GM18507 (cell line): Measurements from ENCODE around the gene PAFAH1B2.
"Not testable (repeated sequence)": the region's sequence is repeated elsewhere in the genome, so short reads cannot be mapped to it uniquely, and the experiment has no call there.

Experiments used
- DNase-seq: peaks from one replicate; pipeline ENCODE4 v3.0.0; 2011; ENCODE audit warnings: low read depth; ENCODE audit not compliant: insufficient read length; ENCODE audit errors: extremely low spot score
- FAIRE-seq: peaks from 2 replicates; lab custom pipeline; 2011; peaks lifted over from hg19 to GRCh38; lab: Jason Lieb, UNC

PAFAH1B2 gene

DNA sequence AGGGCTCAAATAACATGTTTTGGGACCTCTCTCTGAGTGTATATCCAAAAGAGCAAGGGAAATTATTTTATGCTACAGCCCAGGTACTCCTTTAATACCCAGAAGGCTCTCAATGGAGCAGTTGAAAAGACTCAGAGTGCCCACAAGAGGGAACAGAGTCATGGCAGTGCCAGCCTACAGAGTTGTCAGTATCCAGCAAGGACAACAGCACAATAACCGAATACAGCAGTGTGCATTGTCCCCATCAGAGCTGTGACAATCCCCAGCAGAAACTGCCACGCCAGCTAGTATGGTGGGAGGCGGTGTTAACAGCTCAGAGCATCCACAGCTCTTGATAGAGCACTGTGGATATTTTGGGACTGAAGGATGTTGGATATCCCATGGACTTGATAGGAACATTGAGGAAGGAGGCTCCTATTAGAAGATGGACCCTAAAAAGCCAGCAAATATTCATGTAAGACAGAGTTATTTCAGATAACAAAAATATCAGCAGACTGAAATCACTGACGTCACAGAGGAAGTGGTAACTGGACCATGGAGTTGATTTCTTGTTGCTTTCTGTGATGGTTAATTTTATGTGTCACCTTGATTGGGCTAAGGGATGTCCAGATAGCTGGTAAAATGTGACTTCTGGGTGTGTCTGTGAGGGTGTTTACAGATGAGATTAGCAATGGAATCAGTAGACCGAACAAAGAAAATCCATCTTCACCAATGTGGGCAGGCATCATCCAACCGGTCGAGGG, 17.7 kb upstream of the PAFAH1B2 start:
- DNase-seq = no peak
- FAIRE-seq = no peak

GRCh38 chr11:117127171-117127901, 16.8 kb upstream of the PAFAH1B2 start:
- FAIRE-seq (no peak), DNase-seq (no peak)

DNA sequence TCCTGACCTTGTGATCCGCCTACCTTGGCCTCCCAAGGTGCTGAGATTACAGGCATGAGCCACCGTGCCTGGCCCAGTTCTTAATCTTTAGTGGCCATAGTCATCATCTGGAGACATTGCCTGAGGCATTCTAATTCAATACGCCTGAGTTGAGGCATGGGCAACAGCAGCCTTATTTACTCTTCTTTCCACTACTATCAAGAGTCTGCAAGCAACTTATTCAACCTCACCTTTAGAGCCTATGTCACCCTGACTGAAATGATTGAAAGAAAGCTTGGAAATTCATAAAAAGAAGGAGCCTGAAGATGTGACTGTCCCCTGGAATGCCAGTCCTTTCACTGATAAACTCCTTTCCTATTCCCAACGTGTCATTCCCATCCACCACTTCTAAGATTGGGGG, 15.8 kb upstream of the PAFAH1B2 start:
- FAIRE-seq (no peak), DNase-seq (no peak)

- DNase-seq, FAIRE-seq: not testable (repeated sequence)
Observed at GRCh38 chr11:117130396-117130795, 13.7 kb upstream of the PAFAH1B2 start.

DNA sequence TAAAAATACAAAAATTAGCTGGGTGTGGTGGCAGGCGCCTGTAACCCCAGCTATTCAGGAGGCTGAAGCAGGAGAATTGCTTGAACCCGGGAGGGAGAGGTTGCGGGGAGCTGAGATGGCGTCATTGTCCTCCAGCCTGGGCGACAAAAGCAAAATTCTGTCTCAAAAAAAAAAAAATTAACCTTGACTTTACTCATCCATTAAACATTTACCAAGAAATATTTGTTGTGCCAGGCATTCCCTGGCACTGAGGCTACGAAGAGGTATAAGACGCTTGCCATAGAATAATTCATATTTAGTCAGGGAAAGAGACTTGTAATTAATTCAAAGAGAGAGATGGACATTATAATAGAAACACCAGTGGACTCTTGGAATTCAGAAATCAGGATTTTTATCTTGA, 13.2 kb upstream of the PAFAH1B2 start:
- FAIRE-seq = no peak

DNA sequence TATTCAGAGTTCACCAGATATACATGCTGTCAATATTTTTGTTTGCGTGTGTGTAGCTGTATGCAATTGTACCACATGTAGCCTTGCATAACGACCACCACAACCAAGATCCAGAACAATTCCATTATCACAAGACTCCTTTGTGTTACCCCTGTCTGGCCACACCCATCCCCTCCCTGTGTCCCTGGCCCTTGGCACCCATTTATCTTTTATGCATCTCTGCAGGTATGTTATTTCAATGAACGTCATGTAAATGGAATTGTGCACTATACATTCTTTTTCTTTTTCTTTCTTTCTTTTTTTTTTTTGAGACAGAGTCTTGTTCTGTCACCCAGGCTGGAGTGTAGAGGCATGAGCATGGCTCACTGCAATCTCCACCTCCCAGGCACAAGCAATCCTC, 9.7 kb upstream of the PAFAH1B2 start:
- no peak for FAIRE-seq

More for the DNA sequence above, 13.2 kb upstream of the PAFAH1B2 start:
- no peak for DNase-seq

GRCh38 chr11:117134979-117135378, 9.1 kb upstream of the PAFAH1B2 start:
- not testable (repeated sequence) for DNase-seq, FAIRE-seq

More for the DNA sequence above, 9.7 kb upstream of the PAFAH1B2 start:
- no peak for DNase-seq

DNA sequence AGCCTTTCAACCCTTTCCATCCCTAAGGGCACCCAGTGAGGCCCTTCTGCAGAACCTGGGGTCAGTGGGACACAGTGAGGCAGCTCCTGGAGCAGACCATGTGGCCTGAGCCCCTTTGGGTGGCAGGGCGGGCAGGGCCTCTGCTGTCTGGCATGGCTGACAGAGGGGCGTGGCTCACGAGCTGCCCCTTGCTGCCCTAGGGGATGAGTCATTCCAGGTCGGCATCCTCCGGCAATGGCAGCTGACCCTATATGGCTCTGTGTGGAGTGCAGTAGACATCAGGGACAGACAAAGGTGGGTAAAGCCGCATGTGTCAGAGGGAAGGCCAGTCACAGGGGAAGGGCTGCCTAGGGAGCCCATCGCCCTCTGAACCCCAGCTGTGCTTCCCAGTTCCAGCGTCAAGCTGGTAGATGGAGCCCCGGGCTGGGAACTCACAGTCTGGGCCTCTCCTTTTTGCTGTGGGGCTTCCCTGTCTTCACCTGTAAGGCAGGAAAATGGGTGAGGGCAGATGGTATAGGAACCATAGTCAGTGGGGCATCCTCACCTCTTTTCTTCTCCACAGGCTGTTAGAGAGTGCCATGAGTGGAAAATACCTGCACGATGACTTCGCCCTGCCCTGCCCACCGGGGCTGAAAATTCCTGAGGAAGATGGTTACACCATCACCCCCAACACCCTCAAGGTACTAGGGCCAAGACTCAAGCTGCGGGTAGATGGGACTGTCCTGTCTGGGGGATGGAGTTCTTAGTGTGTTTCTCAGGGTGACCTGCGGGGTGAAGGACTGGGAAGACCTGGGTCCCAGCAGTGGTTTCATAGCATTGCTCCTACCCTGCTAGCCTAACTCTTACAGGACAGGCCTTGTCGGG, 6.6 kb upstream of the PAFAH1B2 start:
- DNase-seq, FAIRE-seq: not testable (repeated sequence)

DNA sequence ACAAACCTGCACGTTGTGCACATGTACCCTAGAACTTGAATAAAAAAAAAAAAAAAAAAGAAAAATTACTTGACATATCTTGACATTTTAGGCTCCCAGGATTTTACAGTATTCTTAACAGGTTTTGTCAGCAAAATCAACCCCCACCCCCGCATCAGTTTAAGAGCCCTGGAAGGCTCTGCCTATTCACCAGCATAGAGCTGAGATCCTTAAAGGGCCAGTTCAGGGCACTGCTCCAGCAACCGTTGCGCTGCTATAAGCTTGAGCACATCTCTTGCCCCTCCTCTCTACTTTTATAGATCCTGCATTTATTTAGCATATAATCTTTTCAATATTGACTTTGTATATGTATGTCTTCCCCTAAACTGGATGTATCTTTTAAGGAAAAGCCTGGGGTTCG, 697 bp upstream of the PAFAH1B2 start:
- no peak for FAIRE-seq
- DNase-seq = no peak

DNA sequence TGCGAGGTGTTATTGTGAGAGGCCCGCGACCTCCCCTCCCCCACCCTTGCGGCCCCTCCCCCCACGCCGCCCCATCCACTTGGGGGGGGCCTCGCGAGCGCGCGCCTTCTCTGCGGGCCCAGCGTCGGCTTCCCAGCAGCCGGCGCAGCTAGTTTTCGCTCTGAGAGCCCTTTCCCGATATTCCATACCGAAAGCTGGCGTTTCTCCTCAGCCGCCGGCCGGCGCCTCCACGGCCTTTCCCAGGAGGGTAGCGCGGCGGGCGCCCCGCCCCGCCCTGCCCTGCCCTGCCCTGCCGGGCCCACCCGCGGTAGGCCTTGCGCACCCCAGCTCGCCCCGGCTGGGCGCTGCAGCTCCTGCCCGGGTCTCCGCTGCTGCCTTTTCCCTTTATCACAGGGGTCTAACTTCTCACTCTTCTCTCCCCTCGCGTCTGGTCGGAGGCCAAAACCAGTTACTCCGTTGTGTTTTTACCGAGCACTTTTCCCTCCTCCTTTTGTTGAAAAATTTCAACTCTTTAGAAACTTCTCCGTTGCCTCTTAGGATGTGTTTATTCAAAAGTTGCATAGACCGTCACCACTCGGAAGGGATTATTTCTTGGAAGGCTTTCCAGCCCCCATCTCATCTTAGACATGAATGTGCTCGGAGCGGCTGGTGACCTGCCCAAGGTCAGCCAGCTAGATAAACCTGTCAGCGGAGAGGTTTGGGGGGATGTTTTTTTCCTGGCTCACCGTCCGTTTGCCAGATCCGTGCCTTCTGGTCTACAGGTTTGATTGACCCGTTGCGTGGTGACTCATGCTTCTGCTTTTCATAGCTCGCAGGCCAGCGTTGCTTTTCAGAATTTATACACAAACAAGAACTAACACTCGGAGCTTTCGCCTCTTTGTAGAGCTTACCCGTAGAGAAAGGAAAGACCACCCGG, 648 bp downstream of the PAFAH1B2 start:
- FAIRE-seq = peak; percentile 75
- no peak for DNase-seq

DNA sequence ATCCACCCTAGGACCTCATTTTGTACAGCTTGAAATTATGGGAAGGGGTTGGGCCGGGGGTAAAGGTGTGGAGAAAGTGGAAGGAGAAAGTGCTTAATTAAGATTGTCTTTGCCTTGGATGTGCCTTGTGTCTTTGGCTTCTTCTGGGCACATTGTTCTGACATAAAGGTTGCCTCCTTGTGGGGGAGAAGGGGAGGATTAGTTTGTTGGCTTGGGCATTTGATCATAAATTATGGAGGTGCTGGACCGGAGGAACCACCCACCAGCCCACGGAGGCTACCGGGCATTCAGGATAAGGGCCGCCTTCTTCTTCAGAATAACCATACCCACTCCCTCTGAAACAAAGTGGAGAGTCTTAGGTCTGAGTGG, 1.3 kb downstream of the PAFAH1B2 start:
- no peak for DNase-seq
- no peak for FAIRE-seq

DNA sequence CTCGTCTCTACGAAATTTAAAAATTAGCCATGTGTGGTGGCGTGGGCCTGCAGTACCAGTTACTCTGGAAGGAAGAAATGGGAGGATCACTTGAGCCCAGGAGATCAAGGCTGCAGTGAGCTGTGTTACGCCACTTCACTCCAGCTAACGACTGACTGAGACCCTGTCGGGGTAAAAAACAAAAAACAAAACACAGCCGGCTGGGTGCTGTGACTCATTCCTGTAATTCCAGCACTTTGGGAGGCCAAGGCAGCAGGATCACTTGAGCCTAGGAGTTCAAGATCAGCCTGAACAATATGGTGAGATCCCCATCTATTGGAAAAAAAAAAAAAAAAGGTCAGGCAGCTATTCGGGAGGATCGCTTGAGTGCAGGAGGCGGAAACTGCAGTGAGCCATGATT, 2.4 kb downstream of the PAFAH1B2 start:
- FAIRE-seq = no peak

GRCh38 chr11:117152066-117152465, 8.0 kb downstream of the PAFAH1B2 start:
- no peak for FAIRE-seq
- no peak for DNase-seq

More for the DNA sequence above, 2.4 kb downstream of the PAFAH1B2 start:
- DNase-seq = no peak

DNA sequence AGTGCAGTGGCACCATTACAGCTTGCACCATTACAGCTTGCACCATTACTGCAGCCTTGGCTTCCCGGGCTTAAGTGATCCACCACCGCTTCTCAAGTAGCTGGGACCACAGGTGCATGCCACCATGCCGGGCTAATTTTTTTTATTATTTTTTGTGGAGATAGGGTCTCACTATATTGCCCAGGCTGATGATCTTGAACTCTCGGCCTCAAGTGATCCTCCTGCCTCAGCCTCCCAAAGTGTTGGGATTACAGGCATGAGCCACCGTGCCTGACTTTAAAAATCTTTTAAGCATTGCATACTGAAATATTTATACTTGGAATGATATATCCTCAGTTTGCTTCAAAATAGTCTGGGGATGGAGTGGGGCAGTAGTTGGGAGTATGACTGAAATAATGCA, 10.4 kb downstream of the PAFAH1B2 start:
- no peak for DNase-seq
- no peak for FAIRE-seq

DNA sequence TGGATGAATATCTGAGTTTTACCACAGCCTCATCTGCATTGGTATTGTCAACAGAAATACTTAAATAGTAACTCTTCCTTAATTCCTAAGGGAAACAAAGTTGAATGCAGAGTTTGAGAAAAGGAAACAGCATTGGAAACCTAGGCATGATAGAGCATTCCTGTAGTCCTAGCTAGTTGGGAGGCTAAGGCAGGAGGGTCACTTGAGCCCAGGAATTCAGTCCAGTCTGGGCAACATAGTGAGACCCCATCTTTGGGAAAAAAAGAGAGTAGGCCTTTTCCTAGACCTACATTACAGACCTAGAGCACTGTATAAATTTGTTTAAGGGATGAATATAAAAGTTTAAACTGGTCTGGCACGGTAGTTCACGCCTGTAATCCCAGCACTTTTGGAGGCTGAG, 13.4 kb downstream of the PAFAH1B2 start:
- FAIRE-seq = no peak
- no peak for DNase-seq

GRCh38 chr11:117159892-117160291, 15.8 kb downstream of the PAFAH1B2 start:
- DNase-seq (no peak), FAIRE-seq (no peak)

- FAIRE-seq (no peak), DNase-seq (no peak)
Observed at GRCh38 chr11:117160826-117161225, 16.7 kb downstream of the PAFAH1B2 start.

GRCh38 chr11:117166491-117166890, 22.4 kb downstream of the PAFAH1B2 start:
- DNase-seq (no peak), FAIRE-seq (no peak)

- FAIRE-seq = no peak
Observed at GRCh38 chr11:117169736-117170135, 25.6 kb downstream of the PAFAH1B2 start.

More at GRCh38 chr11:117169736-117170135, 25.6 kb downstream of the PAFAH1B2 start:
- no peak for DNase-seq
